NOMO-1 treated with dmso at 0.1 percent for 144 hours (cell line): ENCODE results near the gene AHDC1.
"Not testable (repeated sequence)": the region's sequence is repeated elsewhere in the genome, so short reads cannot be mapped to it uniquely, and the experiment has no call there.

Source experiments
- DNase-seq: peaks from one replicate; lab custom pipeline; 2025; ENCODE audit not compliant: unreplicated experiment; lab: John Stamatoyannopoulos, UW

The AHDC1 gene

DNA sequence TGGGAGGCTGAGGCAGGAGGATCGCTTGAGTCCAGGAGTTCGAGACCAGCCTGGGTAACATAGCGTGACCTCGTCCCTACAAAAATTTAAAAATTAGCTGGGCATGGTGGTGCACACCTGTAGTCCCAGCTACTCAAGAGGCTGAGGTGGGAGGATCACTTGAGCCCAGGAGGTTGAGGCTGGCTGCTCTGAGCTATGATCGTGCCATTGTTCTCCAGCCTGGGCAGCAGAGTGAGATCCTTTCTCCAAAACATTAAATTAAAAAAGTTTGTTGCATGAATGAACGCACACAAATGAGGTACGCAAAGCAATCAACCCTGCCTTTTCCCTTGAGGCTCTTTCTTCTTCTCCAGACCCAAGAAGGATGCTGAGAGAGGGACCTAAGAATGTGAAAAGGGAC lies 50.1 kb downstream of the AHDC1 start:
- DNase-seq: not testable (repeated sequence)

- no peak for DNase-seq
These were observed 51.0 kb downstream of the AHDC1 start for GRCh38 chr1:27552911-27553420.

GRCh38 chr1:27551953-27552312 lies 52.0 kb downstream of the AHDC1 start:
- DNase-seq: no peak

DNA sequence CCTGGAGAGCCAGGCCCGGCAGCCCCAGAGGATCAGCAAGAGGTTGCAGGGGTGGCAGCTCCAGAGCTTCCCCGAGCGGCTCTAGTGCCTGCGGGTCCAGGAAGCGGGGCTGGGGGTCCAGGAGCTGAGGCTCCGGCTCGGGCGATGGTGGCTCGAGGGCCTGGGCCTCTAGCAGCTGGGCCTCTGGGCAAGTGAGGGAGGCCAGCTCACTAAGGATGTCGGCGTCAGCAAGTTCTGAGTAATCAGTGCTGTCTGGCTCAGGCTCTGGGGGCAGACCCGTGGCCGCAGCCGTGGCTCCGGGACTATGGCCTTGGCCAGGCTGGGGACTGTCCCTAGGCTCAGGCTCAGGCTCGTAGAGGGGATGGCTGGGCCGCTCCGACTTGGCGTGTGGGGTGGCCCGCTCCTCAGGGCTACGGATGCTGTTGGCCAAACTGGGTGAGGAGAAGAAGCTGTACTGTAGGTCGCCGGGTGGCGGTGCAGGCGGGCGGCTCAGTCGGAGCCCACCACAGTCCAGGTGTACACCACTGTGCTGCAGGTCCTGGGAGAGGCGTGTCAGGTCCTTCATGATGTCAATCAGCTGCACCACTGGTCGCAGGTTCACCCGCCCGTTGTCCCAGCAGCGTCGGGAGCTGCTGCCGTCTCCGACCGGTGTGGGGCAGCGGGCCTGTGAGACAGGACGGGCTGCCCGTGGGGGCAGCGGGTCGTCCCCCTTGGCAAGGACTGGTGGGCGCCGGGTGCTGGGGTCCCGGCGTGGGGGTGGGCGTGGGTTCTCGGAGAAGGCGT lies 52.6 kb downstream of the AHDC1 start:
- DNase-seq: no peak

DNA sequence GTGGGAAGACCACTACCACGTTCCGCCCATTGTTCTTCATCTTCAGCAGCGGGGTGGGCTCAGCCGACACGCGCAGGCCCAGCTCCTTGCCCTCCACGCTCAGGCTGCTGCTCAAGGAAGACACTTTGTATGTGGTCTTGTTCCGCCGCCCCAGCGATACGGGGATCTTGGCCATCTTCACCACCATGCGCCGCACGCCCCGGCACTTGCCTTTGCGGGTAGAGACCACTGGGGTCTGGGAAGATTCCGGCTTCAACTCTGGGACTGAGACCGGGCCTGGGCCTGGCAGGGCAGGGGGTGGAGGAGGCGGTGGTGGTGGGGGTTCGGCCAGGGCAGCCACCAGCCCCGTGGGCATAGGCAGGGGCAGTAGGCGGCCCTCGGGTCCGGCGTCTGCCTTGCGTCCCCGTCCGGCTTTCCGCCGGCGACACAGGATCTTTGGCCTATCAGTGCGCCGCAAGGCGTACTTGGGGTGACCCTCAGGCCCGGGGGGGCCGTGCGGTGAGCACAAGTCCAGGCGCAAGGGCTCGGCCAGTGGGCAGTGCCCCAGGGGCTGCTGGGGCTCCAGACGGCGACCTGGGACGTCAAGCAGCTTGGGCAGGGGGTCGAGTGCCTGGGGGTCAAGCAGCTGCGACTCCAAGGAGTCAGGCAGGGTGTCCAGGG lies 53.3 kb downstream of the AHDC1 start:
- DNase-seq: no peak

DNA sequence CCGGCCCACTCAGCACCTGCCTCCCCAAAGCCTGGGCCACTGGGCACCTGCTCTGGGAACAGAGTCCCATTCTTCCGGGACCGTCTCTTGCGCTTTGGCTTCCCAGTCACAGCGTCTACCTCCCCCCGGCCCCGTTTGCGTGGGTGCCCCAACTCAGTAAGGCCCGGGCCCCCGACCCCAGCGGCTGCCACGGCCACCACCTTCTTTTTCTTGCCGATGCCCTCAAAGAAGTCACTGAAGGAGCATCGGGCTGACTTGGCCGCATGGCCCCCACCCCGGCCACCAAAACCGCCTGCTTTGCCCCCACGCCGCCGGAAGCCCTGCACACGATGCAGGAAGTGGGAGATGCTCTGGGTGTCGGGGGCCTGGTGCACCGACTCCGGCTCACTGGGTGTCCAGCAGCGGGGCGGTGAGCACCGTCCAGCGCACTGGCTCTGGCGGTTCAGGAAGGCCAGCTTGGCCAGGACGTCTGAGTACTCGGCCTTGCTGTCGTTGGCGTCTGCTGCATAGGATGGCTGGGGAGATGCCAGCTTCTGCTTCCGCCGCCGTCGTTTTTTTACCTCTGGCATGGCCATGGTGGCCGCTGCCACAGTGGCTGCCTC lies 54.0 kb downstream of the AHDC1 start:
- DNase-seq: no peak

DNA sequence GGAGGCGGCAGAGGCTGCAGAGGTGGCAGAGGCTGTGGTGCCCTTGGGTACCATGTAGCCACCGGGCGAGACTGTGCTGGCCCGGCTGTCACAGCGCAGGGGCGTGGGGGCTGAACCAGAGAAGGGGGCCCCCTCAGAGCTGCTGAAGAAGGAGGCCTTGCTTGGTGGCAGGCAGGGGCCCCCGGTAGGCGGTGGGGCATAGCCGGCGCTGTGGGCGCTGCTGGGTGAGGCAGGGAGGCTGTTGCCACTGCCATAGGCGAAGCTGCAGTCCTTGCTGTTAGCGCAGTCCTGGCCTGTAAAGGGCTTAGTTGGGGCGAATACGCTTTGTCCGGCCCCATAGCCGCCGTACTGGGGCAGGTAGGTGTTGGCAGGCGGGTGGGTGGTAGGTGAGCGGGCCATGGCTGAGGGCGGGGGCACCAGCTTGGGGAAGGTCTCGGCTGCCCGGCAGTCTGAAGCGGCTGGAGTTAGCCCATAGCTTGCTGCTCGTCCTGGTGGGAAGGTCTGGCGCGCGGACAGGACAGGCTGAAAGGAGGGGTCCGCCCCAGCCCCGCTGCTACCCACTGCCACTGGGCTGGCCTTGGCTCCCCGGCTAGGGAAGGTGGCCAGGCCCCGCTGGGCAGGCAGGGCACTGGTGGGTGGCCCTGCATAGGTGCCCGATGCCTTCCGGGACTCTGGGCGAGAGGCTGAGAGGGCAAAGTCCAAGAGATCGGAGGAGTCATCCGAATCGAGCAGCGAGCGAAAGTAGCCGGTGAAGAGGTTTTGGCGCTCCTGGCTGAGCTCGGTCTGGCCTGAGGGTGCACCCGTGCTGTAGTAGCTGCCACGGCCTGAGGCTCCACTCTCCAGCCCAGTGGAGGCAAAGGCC lies 54.9 kb downstream of the AHDC1 start:
- no peak for DNase-seq

GRCh38 chr1:27548136-27548853 lies 55.6 kb downstream of the AHDC1 start:
- no peak for DNase-seq

GRCh38 chr1:27547220-27548116 lies 56.5 kb downstream of the AHDC1 start:
- DNase-seq: no peak

- DNase-seq: no peak
These were observed 58.1 kb downstream of the AHDC1 start for GRCh38 chr1:27545876-27546275.

DNA sequence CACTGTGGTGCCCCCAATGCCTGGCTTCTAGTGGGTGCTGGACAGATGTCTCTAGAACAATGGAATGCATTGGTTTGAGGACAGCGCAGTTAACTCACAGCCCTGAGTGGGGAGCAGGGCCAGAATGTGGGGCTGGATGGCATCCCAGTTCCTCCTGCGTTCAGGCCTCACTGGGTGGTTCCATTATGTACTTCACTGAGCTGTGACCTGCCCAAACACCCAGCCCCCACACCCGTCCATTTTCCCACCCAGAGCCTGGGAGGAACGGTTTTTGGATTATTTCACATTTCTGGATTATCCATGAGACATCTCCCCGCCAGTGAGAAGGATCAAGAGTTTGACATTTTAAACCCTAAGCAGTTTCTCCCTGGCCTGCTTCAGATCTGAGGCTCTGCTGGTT lies 58.7 kb downstream of the AHDC1 start:
- DNase-seq: no peak

GRCh38 chr1:27544834-27545233 lies 59.1 kb downstream of the AHDC1 start:
- DNase-seq: no peak

DNA sequence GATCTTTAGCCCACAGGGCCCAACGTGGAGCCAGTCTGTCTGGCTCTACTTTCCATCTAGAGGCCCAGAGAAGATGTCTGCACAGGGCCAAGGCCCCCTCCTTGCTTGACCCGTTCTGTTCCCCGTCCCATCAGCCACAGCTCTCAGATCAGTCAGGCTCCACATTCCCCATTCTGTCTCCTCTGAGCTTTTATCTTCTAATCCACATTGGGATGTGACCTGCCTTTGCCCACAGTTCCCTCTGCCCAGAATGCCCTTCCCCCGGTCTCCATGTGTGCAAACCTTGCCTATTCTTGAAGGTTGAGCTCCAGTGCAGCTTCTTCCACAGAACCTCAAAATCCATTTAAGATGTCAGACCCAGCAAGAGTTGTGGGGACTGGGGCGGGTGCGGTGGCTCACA lies 60.7 kb downstream of the AHDC1 start:
- no peak for DNase-seq

- DNase-seq: no peak
These were observed 61.3 kb downstream of the AHDC1 start for GRCh38 chr1:27542463-27543273.

- DNase-seq: no peak
These were observed 63.8 kb downstream of the AHDC1 start for GRCh38 chr1:27539901-27540861.

- DNase-seq: no peak
These were observed 65.2 kb downstream of the AHDC1 start for GRCh38 chr1:27538793-27539192.

DNA sequence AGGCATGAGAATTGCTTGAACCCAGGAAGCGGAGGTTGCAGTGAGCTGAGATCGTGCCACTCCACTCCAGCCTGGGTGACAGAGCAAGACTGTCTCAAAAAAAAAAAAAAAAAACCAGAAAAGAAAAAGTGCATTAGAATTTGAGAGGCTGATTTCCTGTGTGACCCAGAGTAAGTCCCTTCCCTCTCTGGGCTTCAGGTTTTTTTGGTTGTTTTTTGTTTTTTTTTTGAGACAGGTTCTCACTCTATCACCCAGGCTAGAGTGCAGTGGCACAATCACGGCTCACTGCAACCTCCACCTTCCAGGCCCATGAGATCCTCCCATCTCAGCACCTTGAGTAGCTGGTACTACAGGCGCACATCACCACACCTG lies 65.7 kb downstream of the AHDC1 start:
- not testable (repeated sequence) for DNase-seq

GRCh38 chr1:27536767-27537166 lies 67.2 kb downstream of the AHDC1 start:
- no peak for DNase-seq
